Measurements from ENCODE around the gene LGI1.

The LGI1 gene

GRCh38 chr10:93816123-93816747 lies 58.5 kb downstream of the LGI1 start:
- TF ChIP-seq, protein P1, sequence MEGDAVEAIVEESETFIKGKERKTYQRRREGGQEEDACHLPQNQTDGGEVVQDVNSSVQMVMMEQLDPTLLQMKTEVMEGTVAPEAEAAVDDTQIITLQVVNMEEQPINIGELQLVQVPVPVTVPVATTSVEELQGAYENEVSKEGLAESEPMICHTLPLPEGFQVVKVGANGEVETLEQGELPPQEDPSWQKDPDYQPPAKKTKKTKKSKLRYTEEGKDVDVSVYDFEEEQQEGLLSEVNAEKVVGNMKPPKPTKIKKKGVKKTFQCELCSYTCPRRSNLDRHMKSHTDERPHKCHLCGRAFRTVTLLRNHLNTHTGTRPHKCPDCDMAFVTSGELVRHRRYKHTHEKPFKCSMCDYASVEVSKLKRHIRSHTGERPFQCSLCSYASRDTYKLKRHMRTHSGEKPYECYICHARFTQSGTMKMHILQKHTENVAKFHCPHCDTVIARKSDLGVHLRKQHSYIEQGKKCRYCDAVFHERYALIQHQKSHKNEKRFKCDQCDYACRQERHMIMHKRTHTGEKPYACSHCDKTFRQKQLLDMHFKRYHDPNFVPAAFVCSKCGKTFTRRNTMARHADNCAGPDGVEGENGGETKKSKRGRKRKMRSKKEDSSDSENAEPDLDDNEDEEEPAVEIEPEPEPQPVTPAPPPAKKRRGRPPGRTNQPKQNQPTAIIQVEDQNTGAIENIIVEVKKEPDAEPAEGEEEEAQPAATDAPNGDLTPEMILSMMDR (IDR thresholded peaks at IDR 0.05; ENCODE audit: poor library complexity, severe bottlenecking) = peak; percentile 88
- Histone ChIP-seq H3K27ac (ENCODE audit: poor library complexity, severe bottlenecking) (no peak overlapping the region), H3K27me3 (ENCODE audit: insufficient read depth, poor library complexity, severe bottlenecking) (no peaks in the 10 kb centered on the region), H3K4me3 (ENCODE audit: severe bottlenecking) (no peak overlapping the region), H3K4me1 (ENCODE audit: insufficient read depth, poor library complexity, severe bottlenecking) (peaks cover 3% of the 10 kb centered on the region), H3K36me3 (ENCODE audit: low read depth) (no peaks in the 10 kb centered on the region), H3K9me3 (ENCODE audit: severe bottlenecking) (no peaks in the 10 kb centered on the region)
- ATAC-seq (ENCODE audit: low read depth) = peak; percentile 87
- DNase-seq (ENCODE audit: low spot score) = no peak

- H3K9me3 ChIP-seq (ENCODE audit: severe bottlenecking) = no peaks in the 10 kb centered on the region
- no peak overlapping the region for H3K4me3 ChIP-seq (ENCODE audit: severe bottlenecking)
- no peak for DNase-seq (ENCODE audit: low spot score)
- no peaks in the 10 kb centered on the region for H3K36me3 ChIP-seq (ENCODE audit: low read depth)
- TF ChIP-seq, protein P1 (IDR thresholded peaks at IDR 0.05; ENCODE audit: poor library complexity, severe bottlenecking) = no peak
- ATAC-seq (ENCODE audit: low read depth) = no peak
- H3K27me3 ChIP-seq (ENCODE audit: insufficient read depth, poor library complexity, severe bottlenecking) = no peaks in the 10 kb centered on the region
- no peak overlapping the region for H3K27ac ChIP-seq (ENCODE audit: poor library complexity, severe bottlenecking)
- H3K4me1 ChIP-seq (ENCODE audit: insufficient read depth, poor library complexity, severe bottlenecking) = peaks cover 3% of the 10 kb centered on the region
Measured at GRCh38 chr10:93818086-93818485, 60.4 kb downstream of the LGI1 start.

- DNase-seq (ENCODE audit: low spot score) = no peak
- Histone ChIP-seq H3K27me3 (ENCODE audit: insufficient read depth, poor library complexity, severe bottlenecking) (no peaks in the 10 kb centered on the region), H3K4me3 (ENCODE audit: severe bottlenecking) (no peak overlapping the region), H3K9me3 (ENCODE audit: severe bottlenecking) (no peaks in the 10 kb centered on the region), H3K36me3 (ENCODE audit: low read depth) (no peaks in the 10 kb centered on the region), H3K27ac (ENCODE audit: poor library complexity, severe bottlenecking) (no peak overlapping the region), H3K4me1 (ENCODE audit: insufficient read depth, poor library complexity, severe bottlenecking) (peaks cover 3% of the 10 kb centered on the region)
- no peak for ATAC-seq (ENCODE audit: low read depth)
- TF ChIP-seq, protein P1 (IDR thresholded peaks at IDR 0.05; ENCODE audit: poor library complexity, severe bottlenecking) = no peak
Measured at GRCh38 chr10:93819520-93819919, 61.8 kb downstream of the LGI1 start.

- Histone ChIP-seq H3K4me1 (ENCODE audit: insufficient read depth, poor library complexity, severe bottlenecking) (peaks cover 3% of the 10 kb centered on the region), H3K27ac (ENCODE audit: poor library complexity, severe bottlenecking) (peak overlapping the region; percentile 24), H3K9me3 (ENCODE audit: severe bottlenecking) (no peaks in the 10 kb centered on the region), H3K36me3 (ENCODE audit: low read depth) (no peaks in the 10 kb centered on the region), H3K27me3 (ENCODE audit: insufficient read depth, poor library complexity, severe bottlenecking) (no peaks in the 10 kb centered on the region), H3K4me3 (ENCODE audit: severe bottlenecking) (no peak overlapping the region)
- peak; percentile 43; the same call in 1 of the 3 replicates for ATAC-seq (ENCODE audit: low read depth)
- TF ChIP-seq, protein P1 (IDR thresholded peaks at IDR 0.05; ENCODE audit: poor library complexity, severe bottlenecking) = no peak
- DNase-seq (ENCODE audit: low spot score) = no peak
Measured at GRCh38 chr10:93820434-93820833, 62.7 kb downstream of the LGI1 start.

GRCh38 chr10:93821051-93821772 lies 63.5 kb downstream of the LGI1 start:
- TF ChIP-seq, protein P1 (IDR thresholded peaks at IDR 0.05; ENCODE audit: poor library complexity, severe bottlenecking) = peak; percentile 58
- H3K4me3 ChIP-seq (ENCODE audit: severe bottlenecking) = no peak overlapping the region
- peaks cover 3% of the 10 kb centered on the region for H3K4me1 ChIP-seq (ENCODE audit: insufficient read depth, poor library complexity, severe bottlenecking)
- H3K9me3 ChIP-seq (ENCODE audit: severe bottlenecking) = no peaks in the 10 kb centered on the region
- H3K36me3 ChIP-seq (ENCODE audit: low read depth) = no peaks in the 10 kb centered on the region
- ATAC-seq (ENCODE audit: low read depth) (no peak), DNase-seq (ENCODE audit: low spot score) (no peak)
- peak overlapping the region; percentile 24 for H3K27ac ChIP-seq (ENCODE audit: poor library complexity, severe bottlenecking)
- no peaks in the 10 kb centered on the region for H3K27me3 ChIP-seq (ENCODE audit: insufficient read depth, poor library complexity, severe bottlenecking)

All from RWPE2 (cell line).